ENCODE measurements around the gene ZFP57. TPM values are rescaled to one million over a fixed set of nuclear protein-coding genes. Genes with fewer than 3 reads are reported as not detected.

The ZFP57 gene
- total RNA-seq, 3 donors from 2014 or later = 0.29 to 2.9 TPM; not detected in 1

DNA sequence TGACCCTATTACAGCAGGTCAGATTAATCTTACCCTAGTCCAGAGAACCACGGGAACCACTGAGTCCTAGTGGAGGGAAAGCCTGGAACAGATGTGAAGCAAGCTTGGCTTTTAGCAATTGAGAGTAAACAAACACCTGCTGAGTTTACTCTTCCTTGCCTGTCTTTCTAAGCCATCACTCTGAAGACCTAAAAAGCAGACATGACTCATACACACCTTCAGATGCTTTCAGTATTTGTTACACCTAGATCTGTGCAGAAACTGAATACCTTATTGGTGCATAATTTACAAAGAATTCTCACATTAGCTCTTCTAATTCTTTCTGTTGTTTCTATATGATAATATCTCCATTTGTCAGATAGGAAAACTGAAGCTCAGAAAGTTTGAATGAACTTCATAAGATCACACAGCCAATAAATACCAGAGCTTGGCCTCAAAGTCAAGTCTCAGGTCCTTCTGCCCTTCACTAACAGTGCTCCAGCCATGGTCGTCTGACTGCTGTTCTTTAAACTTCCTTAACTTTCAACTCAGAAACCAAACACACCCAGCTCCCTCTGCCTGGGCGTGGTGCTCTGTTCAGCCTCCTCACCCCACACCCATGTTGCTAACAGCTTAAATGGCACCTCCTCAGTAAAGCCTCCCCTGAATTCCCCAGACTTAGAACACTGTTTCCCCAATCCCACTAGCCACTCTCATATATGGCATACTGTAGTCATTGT is 39.4 kb downstream of the ZFP57 start:
- Histone ChIP-seq H3K4me1 (no peaks in the 10 kb centered on the region), H3K36me3 (no peaks in the 10 kb centered on the region), H3K27me3 (no peaks in the 10 kb centered on the region), H3K27ac (no peak overlapping the region), H3K4me3 (no peak overlapping the region), H3K9me3 (no peaks in the 10 kb centered on the region)
- TF ChIP-seq POLR2A (IDR thresholded peaks at IDR 0.05) (no peak), POLR2AphosphoS5 (IDR thresholded peaks at IDR 0.05) (no peak)
- TF ChIP-seq, protein P1, sequence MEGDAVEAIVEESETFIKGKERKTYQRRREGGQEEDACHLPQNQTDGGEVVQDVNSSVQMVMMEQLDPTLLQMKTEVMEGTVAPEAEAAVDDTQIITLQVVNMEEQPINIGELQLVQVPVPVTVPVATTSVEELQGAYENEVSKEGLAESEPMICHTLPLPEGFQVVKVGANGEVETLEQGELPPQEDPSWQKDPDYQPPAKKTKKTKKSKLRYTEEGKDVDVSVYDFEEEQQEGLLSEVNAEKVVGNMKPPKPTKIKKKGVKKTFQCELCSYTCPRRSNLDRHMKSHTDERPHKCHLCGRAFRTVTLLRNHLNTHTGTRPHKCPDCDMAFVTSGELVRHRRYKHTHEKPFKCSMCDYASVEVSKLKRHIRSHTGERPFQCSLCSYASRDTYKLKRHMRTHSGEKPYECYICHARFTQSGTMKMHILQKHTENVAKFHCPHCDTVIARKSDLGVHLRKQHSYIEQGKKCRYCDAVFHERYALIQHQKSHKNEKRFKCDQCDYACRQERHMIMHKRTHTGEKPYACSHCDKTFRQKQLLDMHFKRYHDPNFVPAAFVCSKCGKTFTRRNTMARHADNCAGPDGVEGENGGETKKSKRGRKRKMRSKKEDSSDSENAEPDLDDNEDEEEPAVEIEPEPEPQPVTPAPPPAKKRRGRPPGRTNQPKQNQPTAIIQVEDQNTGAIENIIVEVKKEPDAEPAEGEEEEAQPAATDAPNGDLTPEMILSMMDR (IDR thresholded peaks at IDR 0.05) = no peak
- DNase-seq (ENCODE audit: low spot score in 2 of 2) = no peak
- intact Hi-C loops (cut with DNase I; ENCODE audit: low total_unique reads) = no loop called here

DNA sequence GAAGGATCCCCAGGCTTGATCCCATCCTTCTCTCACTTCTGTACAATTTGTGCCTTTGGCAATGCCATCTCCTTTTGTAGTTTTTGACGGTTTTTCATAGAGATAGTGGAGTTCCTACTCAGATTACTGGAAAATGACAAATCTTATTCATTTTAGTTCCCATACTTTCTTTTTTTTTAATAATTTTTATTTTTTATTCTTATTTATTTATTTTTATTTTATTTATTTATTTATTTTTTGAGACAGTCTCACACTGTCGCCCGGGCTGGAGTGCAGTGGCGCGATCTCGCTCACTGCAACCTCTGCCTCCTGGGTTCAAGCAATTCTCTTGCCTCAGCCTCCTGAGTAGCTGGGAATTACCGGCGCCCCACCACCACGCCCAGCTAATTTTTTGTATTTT is 43.7 kb downstream of the ZFP57 start:
- no peaks in the 10 kb centered on the region for H3K9me3 ChIP-seq
- DNase-seq (ENCODE audit: low spot score in 2 of 2) = peak in 1 of 2 donors; percentile 4
- H3K4me1 ChIP-seq = no peaks in the 10 kb centered on the region
- H3K27ac ChIP-seq = no peak overlapping the region
- H3K27me3 ChIP-seq = no peaks in the 10 kb centered on the region
- TF ChIP-seq, protein P1 (IDR thresholded peaks at IDR 0.05) = no peak
- no peak for TF ChIP-seq POLR2A (IDR thresholded peaks at IDR 0.05)
- TF ChIP-seq POLR2AphosphoS5 (IDR thresholded peaks at IDR 0.05) = no peak
- intact Hi-C loops (cut with DNase I; ENCODE audit: low total_unique reads) = no loop called here
- no peak overlapping the region for H3K4me3 ChIP-seq
- H3K36me3 ChIP-seq = no peaks in the 10 kb centered on the region

DNA sequence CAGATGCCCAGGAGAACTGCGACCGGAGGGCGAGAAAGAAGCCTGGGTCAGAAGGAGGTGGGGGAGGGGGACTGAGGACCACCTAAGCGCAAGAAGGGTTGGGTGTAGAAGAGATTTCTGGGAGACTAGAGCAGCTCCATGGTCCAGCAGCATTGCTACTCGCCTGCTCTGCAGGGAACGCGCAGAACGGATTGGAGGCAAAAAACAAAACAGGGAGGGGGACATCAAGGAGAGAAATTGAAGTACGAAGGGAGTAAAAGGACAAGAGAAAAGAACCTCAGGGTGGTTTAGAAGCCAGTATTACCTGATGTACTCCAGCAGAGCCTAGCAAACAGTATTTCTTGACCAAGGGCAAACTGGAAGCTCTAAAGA is 47.4 kb downstream of the ZFP57 start:
- peak overlapping the region; percentile 85 to 94 for H3K27ac ChIP-seq

GRCh38 chr6:29632789-29633533 is 48.0 kb downstream of the ZFP57 start, which contains the start of gene GABBR1:
GABBR1 (minus strand) TSS chr6:29633183; CDS start chr6:29632385, 798 bp downstream.
- Histone ChIP-seq H3K9me3 (no peaks in the 10 kb centered on the region), H3K4me1 (peaks cover 6 to 11% of the 10 kb centered on the region in 2 donors), H3K4me3 (peak within 1 kb of the TSS; percentile 65 to 94 (median 86)), H3K27me3 (no peaks in the 10 kb centered on the region), H3K36me3 (no peaks in the 10 kb centered on the region), H3K27ac (peak within 1 kb of the TSS; percentile 85 to 94)
- peak; percentile 87 to 89 for DNase-seq (ENCODE audit: low spot score in 2 of 2)
- intact Hi-C loops (cut with DNase I; ENCODE audit: low total_unique reads) = no loop called here
- TF ChIP-seq POLR2AphosphoS5 (IDR thresholded peaks at IDR 0.05) (peak in 2 of 3 donors; percentile 42 to 70), POLR2A (IDR thresholded peaks at IDR 0.05) (peak; percentile 13)
- TF ChIP-seq, protein P1 (IDR thresholded peaks at IDR 0.05) = no peak

More for the DNA sequence above, 47.4 kb downstream of the ZFP57 start:
- Histone ChIP-seq H3K9me3 (no peaks in the 10 kb centered on the region), H3K4me3 (peak overlapping the region; percentile 65 to 94 (median 86)), H3K4me1 (peaks cover 6 to 11% of the 10 kb centered on the region in 2 donors), H3K27me3 (no peaks in the 10 kb centered on the region), H3K36me3 (no peaks in the 10 kb centered on the region)
- intact Hi-C loops (cut with DNase I; ENCODE audit: low total_unique reads) = no loop called here
- no peak for DNase-seq (ENCODE audit: low spot score in 2 of 2)
- TF ChIP-seq POLR2AphosphoS5 (IDR thresholded peaks at IDR 0.05) (no peak), POLR2A (IDR thresholded peaks at IDR 0.05) (no peak)
- TF ChIP-seq, protein P1 (IDR thresholded peaks at IDR 0.05) = no peak
